B cell (primary cell): Measurements from ENCODE around the gene BMERB1. TPM values are rescaled to one million over a fixed set of nuclear protein-coding genes. Genes with fewer than 3 reads are reported as not detected.

Experiments
- ATAC-seq: fragments of 200-7000 bp; cut with Tn5 transposase; one replicate; pipeline ENCODE4 v1.10.0; 2021; ENCODE audit warnings: low read depth, mild to moderate bottlenecking, moderate number of reproducible peaks, moderate library complexity
- CTCF ChIA-PET: fragments of 350-600 bp; sonication (Branson Sonifier 250); formaldehyde crosslinking; loops from one replicate; lab custom pipeline; 2021; ENCODE audit warnings: antibody characterized with exemption, inconsistent platforms; lab: Charles Lee
- POLR2A ChIA-PET: fragments of 350-600 bp; sonication (Branson Sonifier 250); formaldehyde crosslinking; loops from one replicate; lab custom pipeline; 2021; ENCODE audit warnings: antibody characterized with exemption; lab: Charles Lee
- DNase-seq: peaks from one replicate; pipeline ENCODE4 v3.0.0; 2013
- H2AFZ ChIP-seq: 2 replicates; pipeline ENCODE4 v1.6.1; 2012; ENCODE audit warnings: mild to moderate bottlenecking, low read depth, low read length; ENCODE audit not compliant: insufficient read depth, poor library complexity, severe bottlenecking
- H3K27ac ChIP-seq, 2 donors: 1 replicate in 1 of 2; 2 replicates in 1 of 2; pipeline ENCODE4 v1.5.1; 2012 to 2013; ENCODE audit warnings: low read length in 2 of 2, mild to moderate bottlenecking in 2 of 2, moderate library complexity in 1 of 2
- H3K27me3 ChIP-seq, 4 experiments: fragments of 200-600 bp in 1 of 4; sonication (generic) in 1 of 4; replicated peaks in 1 of 4; 1 replicate in 2 of 4; 2 replicates in 2 of 4; pipeline versions ENCODE4 v1.6.1 to v1.7.0; 2013 to 2016; ENCODE audit warnings: low read length in 3 of 4, mild to moderate bottlenecking in 2 of 4, mixed read lengths in 1 of 4, moderate library complexity in 1 of 4; ENCODE audit not compliant: insufficient read depth in 4 of 4, control insufficient read depth in 3 of 4; ENCODE audit errors: control extremely low read depth in 1 of 4
- H3K36me3 ChIP-seq, 2 experiments: replicated peaks in 1 of 2; 1 replicate in 1 of 2; 2 replicates in 1 of 2; pipeline versions ENCODE4 v1.6.1 to v1.7.1; 2013; ENCODE audit warnings: low read length in 1 of 2; ENCODE audit not compliant: insufficient read depth in 2 of 2, control insufficient read depth in 1 of 2; ENCODE audit errors: control extremely low read depth in 1 of 2, extremely low read depth in 1 of 2
- H3K4me1 ChIP-seq, 2 donors: fragments of 200-600 bp in 1 of 2; sonication (generic) in 1 of 2; 1 replicate in 1 of 2; 2 replicates in 1 of 2; pipeline versions ENCODE4 v1.5.1 to v1.6.1; 2013 to 2017; ENCODE audit warnings: low read length in 2 of 2; ENCODE audit not compliant: control insufficient read depth in 2 of 2, insufficient read depth in 2 of 2
- H3K4me2 ChIP-seq: replicated peaks from 2 replicates; pipeline ENCODE3; 2012; ENCODE audit warnings: mild to moderate bottlenecking, low read depth, low read length; ENCODE audit not compliant: poor library complexity, severe bottlenecking
- H3K4me3 ChIP-seq, 5 experiments: fragments of 200-600 bp in 1 of 5; sonication (generic) in 1 of 5; 1 replicate in 3 of 5; 2 replicates in 2 of 5; pipeline versions ENCODE4 v1.5.1 to v1.7.0; 2011 to 2016; ENCODE audit warnings: low read length in 4 of 5, mild to moderate bottlenecking in 4 of 5, low read depth in 2 of 5, control low read depth in 1 of 5, moderate library complexity in 1 of 5; ENCODE audit not compliant: insufficient read depth in 1 of 5; ENCODE audit errors: control extremely low read depth in 1 of 5, extremely low read depth in 1 of 5
- H3K79me2 ChIP-seq: fragments of 200-600 bp; sonication (generic); one replicate; pipeline ENCODE4 v1.6.0; 2016; ENCODE audit warnings: low read length; ENCODE audit not compliant: control insufficient read depth, insufficient read depth
- H3K9ac ChIP-seq: fragments of 200-600 bp; sonication (generic); 2 replicates; pipeline ENCODE4 v1.6.1; 2017; ENCODE audit warnings: mild to moderate bottlenecking, low read length, moderate library complexity
- H3K9me3 ChIP-seq, 3 donors: one replicate each; pipeline versions ENCODE4 v1.6.1 to v1.7.1; 2013; ENCODE audit warnings: low read length in 2 of 3; ENCODE audit not compliant: control insufficient read depth in 2 of 3, insufficient read depth in 1 of 3; ENCODE audit errors: control extremely low read depth in 1 of 3
- H4K20me1 ChIP-seq: 2 replicates; pipeline ENCODE4 v1.6.0; 2012; ENCODE audit warnings: mild to moderate bottlenecking, low read length; ENCODE audit not compliant: insufficient read depth, control insufficient read depth, poor library complexity, severe bottlenecking
- H3K27ac Mint-ChIP-seq: one replicate; pipeline ENCODE4 v1.8.0; 2021; ENCODE audit warnings: mixed read lengths
- H3K27me3 Mint-ChIP-seq: one replicate; pipeline ENCODE4 v1.8.0; 2021; ENCODE audit warnings: mixed read lengths
- H3K4me1 Mint-ChIP-seq: one replicate; pipeline ENCODE4 v1.8.0; 2021; ENCODE audit warnings: mixed read lengths
- H3K4me3 Mint-ChIP-seq: one replicate; pipeline ENCODE4 v1.8.0; 2021; ENCODE audit warnings: mixed read lengths
- H3K9me3 Mint-ChIP-seq: one replicate; pipeline ENCODE4 v1.8.0; 2022; ENCODE audit warnings: mixed read lengths; ENCODE audit not compliant: insufficient read depth
- EZH2 ChIP-seq: IDR thresholded peaks from 2 replicates; pipeline ENCODE4 v1.6.1; 2012; ENCODE audit warnings: borderline replicate concordance, low read depth, mild to moderate bottlenecking, moderate library complexity, low read length; ENCODE audit not compliant: insufficient read depth, poor library complexity, severe bottlenecking
- WGBS: methylation state at CpG from one replicate; pipeline ENCODE4 v1.1.5; 2013; ENCODE audit warnings: missing lambda C conversion rate; ENCODE audit not compliant: insufficient coverage; 5-methylcytosine and 5-hydroxymethylcytosine counted together
- intact Hi-C: fragments of 100-400 bp; cut with micrococcal nuclease; formaldehyde crosslinking; loops from one replicate; pipeline ENCODE4 v1.10.0; 2022
- polyA plus RNA-seq: library from polyadenylated mRNA; depleted of rRNA; stranded (reverse); fragments of >200 nt; gene quantifications from 2 replicates; pipeline ENCODE4 v1.2.3, GENCODE V29; 2012
- total RNA-seq, 2 donors: library from RNA; stranded (reverse); fragments of 120-200 nt in 1 of 2; gene quantifications; 1 replicate in 1 of 2; 2 replicates in 1 of 2; pipeline versions ENCODE4 v1.2.3 to v1.2.4, GENCODE V29; 2013 to 2022
- TF ChIP-seq, protein P1 (sequence below): fragments of 200-600 bp; IDR thresholded peaks from one replicate; pipeline ENCODE4 v1.8.0; 2022; ENCODE audit warnings: antibody characterized with exemption, mild to moderate bottlenecking

Gene BMERB1
- total and polyA plus RNA-seq, 2 donors (not counting 1 experiment from before 2014, with no cell fraction given), result 2.2 to 11.2 TPM

DNA sequence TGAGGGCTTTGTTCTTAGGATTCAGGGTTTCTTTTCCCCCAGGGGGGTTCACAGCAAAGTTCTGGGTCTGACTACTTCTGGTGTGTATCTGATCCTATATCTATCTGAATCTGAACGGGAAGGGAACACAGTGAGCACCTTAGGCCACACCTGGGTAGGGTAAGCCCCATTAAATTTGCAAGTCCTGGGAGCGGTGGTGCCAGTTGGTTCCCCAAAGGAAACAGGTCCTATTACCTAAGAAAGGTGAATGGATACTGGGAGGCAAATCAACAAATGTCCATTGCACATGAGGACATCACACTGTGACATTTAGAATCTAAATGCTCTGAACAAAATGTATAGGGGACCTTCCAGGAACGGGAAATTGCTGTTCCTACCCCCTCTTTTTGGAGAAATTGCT is 54.6 kb downstream of the BMERB1 start:
- H3K27me3 Mint-ChIP-seq, result no peaks in the 10 kb centered on the region
- DNase-seq, result no peak
- no peak overlapping the region for H3K27ac ChIP-seq
- intact Hi-C loops, result no loop called here
- POLR2A ChIA-PET, result no interaction called here
- peaks cover 13% of the 10 kb centered on the region for H3K4me1 Mint-ChIP-seq
- TF ChIP-seq, protein P1, sequence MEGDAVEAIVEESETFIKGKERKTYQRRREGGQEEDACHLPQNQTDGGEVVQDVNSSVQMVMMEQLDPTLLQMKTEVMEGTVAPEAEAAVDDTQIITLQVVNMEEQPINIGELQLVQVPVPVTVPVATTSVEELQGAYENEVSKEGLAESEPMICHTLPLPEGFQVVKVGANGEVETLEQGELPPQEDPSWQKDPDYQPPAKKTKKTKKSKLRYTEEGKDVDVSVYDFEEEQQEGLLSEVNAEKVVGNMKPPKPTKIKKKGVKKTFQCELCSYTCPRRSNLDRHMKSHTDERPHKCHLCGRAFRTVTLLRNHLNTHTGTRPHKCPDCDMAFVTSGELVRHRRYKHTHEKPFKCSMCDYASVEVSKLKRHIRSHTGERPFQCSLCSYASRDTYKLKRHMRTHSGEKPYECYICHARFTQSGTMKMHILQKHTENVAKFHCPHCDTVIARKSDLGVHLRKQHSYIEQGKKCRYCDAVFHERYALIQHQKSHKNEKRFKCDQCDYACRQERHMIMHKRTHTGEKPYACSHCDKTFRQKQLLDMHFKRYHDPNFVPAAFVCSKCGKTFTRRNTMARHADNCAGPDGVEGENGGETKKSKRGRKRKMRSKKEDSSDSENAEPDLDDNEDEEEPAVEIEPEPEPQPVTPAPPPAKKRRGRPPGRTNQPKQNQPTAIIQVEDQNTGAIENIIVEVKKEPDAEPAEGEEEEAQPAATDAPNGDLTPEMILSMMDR, result no peak
- no peak for TF ChIP-seq EZH2
- no peaks in the 10 kb centered on the region for H3K27me3 ChIP-seq
- H3K4me3 ChIP-seq, result no peak overlapping the region
- H3K4me2 ChIP-seq, result no peak overlapping the region
- peaks cover 1 to 8% of the 10 kb centered on the region in 2 donors for H3K4me1 ChIP-seq
- CTCF ChIA-PET, result no interaction called here
- H3K27ac Mint-ChIP-seq, result no peak overlapping the region
- no peak overlapping the region for H3K9ac ChIP-seq
- no peaks in the 10 kb centered on the region for H3K36me3 ChIP-seq
- peaks cover 0 to 2% (median 0%) of the 10 kb centered on the region in 3 donors for H3K9me3 ChIP-seq
- no peaks in the 10 kb centered on the region for H3K9me3 Mint-ChIP-seq
- no peak overlapping the region for H3K4me3 Mint-ChIP-seq
- no peaks in the 10 kb centered on the region for H3K79me2 ChIP-seq
- 84% methylated on average over 2 of the region's 3 CpGs for WGBS
- H4K20me1 ChIP-seq, result no peaks in the 10 kb centered on the region
- H2AFZ ChIP-seq, result no peak overlapping the region
- no peak for ATAC-seq

DNA sequence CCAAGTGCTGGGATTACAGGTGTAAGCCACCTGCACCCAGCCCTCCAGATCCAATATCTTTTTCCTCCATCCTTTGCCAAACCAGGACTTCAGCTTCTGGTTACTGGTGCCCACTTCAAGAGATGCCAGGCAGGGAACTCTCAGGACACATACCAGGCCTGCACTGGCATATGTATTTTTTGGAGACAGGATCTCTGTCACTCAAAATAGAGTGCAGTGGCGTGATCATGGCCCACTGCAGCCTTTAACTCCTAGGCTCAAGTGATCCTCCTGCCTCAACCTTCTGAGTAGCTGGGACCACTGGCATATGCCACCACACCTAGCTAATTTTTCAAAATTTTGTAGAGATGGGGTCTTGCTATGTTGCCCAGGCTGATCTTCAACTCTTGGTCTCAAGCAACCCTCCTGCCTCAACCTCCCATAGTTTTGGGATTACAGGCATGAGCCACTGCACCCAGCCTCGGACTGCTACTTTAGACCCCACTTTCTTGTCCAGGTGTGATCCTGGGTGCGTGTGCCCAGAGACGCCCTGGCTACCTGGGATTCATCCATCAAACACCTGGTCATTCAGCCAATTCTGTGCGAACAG is 55.8 kb downstream of the BMERB1 start:
- H3K4me1 Mint-ChIP-seq, result peaks cover 10% of the 10 kb centered on the region
- Histone ChIP-seq H3K36me3 (no peaks in the 10 kb centered on the region), H3K4me2 (no peak overlapping the region), H3K27me3 (no peaks in the 10 kb centered on the region), H3K9ac (no peak overlapping the region), H3K4me1 (peaks cover 0 to 6% of the 10 kb centered on the region in 2 donors), H4K20me1 (no peaks in the 10 kb centered on the region), H3K9me3 (peaks cover 0 to 2% (median 0%) of the 10 kb centered on the region in 3 donors), H3K27ac (no peak overlapping the region), H2AFZ (no peak overlapping the region), H3K79me2 (no peaks in the 10 kb centered on the region), H3K4me3 (no peak overlapping the region)
- no peak for DNase-seq
- H3K9me3 Mint-ChIP-seq, result no peaks in the 10 kb centered on the region
- ChIA-PET POLR2A (no interaction called here), CTCF (no interaction called here)
- no peaks in the 10 kb centered on the region for H3K27me3 Mint-ChIP-seq
- TF ChIP-seq, protein P1, result no peak
- no peak for TF ChIP-seq EZH2
- H3K4me3 Mint-ChIP-seq, result no peak overlapping the region
- intact Hi-C loops, result no loop called here
- no peak for ATAC-seq
- 90% methylated on average over 2 of the region's 5 CpGs for WGBS
- H3K27ac Mint-ChIP-seq, result no peak overlapping the region
